HCT116 (cell line): ENCODE data around the gene UGT1A6. TPM values are rescaled to one million over a fixed set of nuclear protein-coding genes. Genes with fewer than 3 reads are reported as not detected.

ENCODE experiments used
- ATAC-seq: fragments of 200-7000 bp; cut with Tn5 transposase; 2 replicates; pipeline ENCODE4 v1.9.1; 2020; ENCODE audit warnings: mild to moderate bottlenecking, moderate library complexity
- BruUV-seq: library from RNA; stranded (reverse); fragments of 400-500 nt; replicated peaks from 2 replicates; lab custom pipeline; 2021; lab: Mats Ljungman, UMichigan
- CTCF ChIA-PET: fragments of 300-600 bp; sonication (Branson Sonifier 250); formaldehyde crosslinking; loops from one replicate; lab custom pipeline; 2021; ENCODE audit warnings: antibody characterized with exemption; lab: Charles Lee
- POLR2A ChIA-PET: fragments of 300-600, 350-600 bp; sonication (Branson Sonifier 250); formaldehyde crosslinking; loops from one replicate; lab custom pipeline; 2021; ENCODE audit warnings: antibody characterized with exemption; lab: Charles Lee
- RAD21 ChIA-PET, 2 experiments: fragments of 300-600 bp; sonication (Branson Sonifier 250); formaldehyde crosslinking; loops; one replicate each; lab custom pipeline; 2023; ENCODE audit warnings: low total read pairs in 2 of 2; ENCODE audit not compliant: uncharacterized antibody in 2 of 2, unreplicated experiment in 2 of 2, low non-redundant PET in 1 of 2; lab: Charles Lee
- DNase-seq: peaks from one replicate; pipeline ENCODE4 v3.0.0-alpha.2; 2010; ENCODE audit warnings: low read depth, low spot score
- H2AFZ ChIP-seq: fragments of 200-600 bp; shearing (Covaris generic), sonication (generic); 2 replicates; pipeline ENCODE4 v1.6.1; 2017; ENCODE audit warnings: low read depth, mixed run types, mixed read lengths, antibody characterized with exemption, low read length; ENCODE audit not compliant: poor library complexity, severe bottlenecking
- H3K27ac ChIP-seq: 2 replicates; pipeline ENCODE4 v1.5.1; 2012; ENCODE audit warnings: low read depth, low read length
- H3K27me3 ChIP-seq: fragments of 200-600 bp; sonication (generic); 2 replicates; pipeline ENCODE4 v1.6.1; 2016; ENCODE audit warnings: mixed run types, low read length, mixed read lengths; ENCODE audit not compliant: insufficient read depth
- H3K36me3 ChIP-seq, 2 experiments: fragments of 200-500 bp in 1 of 2; fragments of 200-600 bp in 1 of 2; sonication (Bioruptor generic) in 1 of 2; sonication (generic) in 1 of 2; 2 replicates each; pipeline versions ENCODE4 v1.5.1 to v1.6.1; 2014 to 2016; ENCODE audit warnings: low read length in 2 of 2, inconsistent platforms in 1 of 2, mixed read lengths in 1 of 2, mixed run types in 1 of 2; ENCODE audit not compliant: insufficient read depth in 2 of 2, control insufficient read depth in 1 of 2
- H3K4me1 ChIP-seq, 2 experiments: fragments of 200-600 bp in 1 of 2; sonication (generic) in 1 of 2; 2 replicates each; pipeline versions ENCODE4 v1.5.1 to v1.6.1; 2012 to 2017; ENCODE audit warnings: low read length in 2 of 2, inconsistent platforms in 1 of 2, mild to moderate bottlenecking in 1 of 2, mixed read lengths in 1 of 2, mixed run types in 1 of 2, moderate library complexity in 1 of 2; ENCODE audit not compliant: insufficient read depth in 2 of 2, control insufficient read depth in 1 of 2
- H3K4me2 ChIP-seq: fragments of 200-600 bp; sonication (generic); 2 replicates; pipeline ENCODE4 v1.6.1; 2017; ENCODE audit warnings: mixed run types, low read length, mixed read lengths
- H3K4me3 ChIP-seq, 2 experiments: fragments of 200-600 bp in 1 of 2; sonication (generic) in 1 of 2; replicated peaks in 1 of 2; 2 replicates each; pipeline ENCODE4 v1.5.1; 2011 to 2016; ENCODE audit warnings: low read length in 2 of 2, control low read depth in 1 of 2, low read depth in 1 of 2, mild to moderate bottlenecking in 1 of 2, mixed read lengths in 1 of 2, mixed run types in 1 of 2
- H3K79me2 ChIP-seq: fragments of 200-600 bp; sonication (generic); 2 replicates; pipeline ENCODE4 v1.6.1; 2017; ENCODE audit warnings: mild to moderate bottlenecking, mixed run types, low read length, moderate library complexity, mixed read lengths; ENCODE audit not compliant: insufficient read depth
- H3K9ac ChIP-seq: fragments of 200-600 bp; sonication (generic); 2 replicates; pipeline ENCODE4 v1.6.1; 2016; ENCODE audit warnings: low read length, mixed read lengths
- H3K9me2 ChIP-seq: fragments of 200-600 bp; sonication (generic), shearing (Covaris generic); 2 replicates; pipeline ENCODE4 v1.6.1; 2017; ENCODE audit warnings: mixed run types, mild to moderate bottlenecking, moderate library complexity; ENCODE audit not compliant: insufficient read depth
- H3K9me3 ChIP-seq, 2 experiments: fragments of 200-500 bp in 1 of 2; fragments of 200-600 bp in 1 of 2; sonication (Bioruptor generic) in 1 of 2; sonication (generic) in 1 of 2; 2 replicates each; pipeline ENCODE4 v1.6.1; 2014 to 2017; ENCODE audit warnings: low read length in 2 of 2, mixed read lengths in 2 of 2, inconsistent platforms in 1 of 2, low read depth in 1 of 2, mild to moderate bottlenecking in 1 of 2, mixed run types in 1 of 2, moderate library complexity in 1 of 2; ENCODE audit not compliant: control insufficient read depth in 1 of 2, insufficient read depth in 1 of 2
- H4K20me1 ChIP-seq: fragments of 200-600 bp; sonication (generic), shearing (Covaris generic); 2 replicates; pipeline ENCODE4 v1.6.1; 2017; ENCODE audit warnings: mixed run types, mild to moderate bottlenecking, moderate library complexity; ENCODE audit not compliant: insufficient read depth
- CBX3 ChIP-seq: IDR thresholded peaks from 2 replicates; pipeline ENCODE4 v1.6.1; 2012; ENCODE audit warnings: low read depth
- CTCF ChIP-seq, 3 experiments: fragments of 200-600 bp in 1 of 3; sonication (generic) in 1 of 3; IDR thresholded peaks in 2 of 3; conservative IDR thresholded peaks in 1 of 3; 2 replicates each; pipeline ENCODE4 v1.5.1; 2012 to 2017; ENCODE audit warnings: low read depth in 2 of 3, low read length in 2 of 3, antibody characterized with exemption in 1 of 3, borderline replicate concordance in 1 of 3, control low read depth in 1 of 3, mild to moderate bottlenecking in 1 of 3, mixed read lengths in 1 of 3, mixed run types in 1 of 3, moderate library complexity in 1 of 3; ENCODE audit not compliant: insufficient read depth in 1 of 3
- ELF1 ChIP-seq: IDR thresholded peaks from 2 replicates; pipeline ENCODE4 v1.6.1; 2012; ENCODE audit warnings: low read depth, borderline replicate concordance
- MAX ChIP-seq: IDR thresholded peaks from 2 replicates; pipeline ENCODE4 v1.6.1; 2012
- SIN3A ChIP-seq: IDR thresholded peaks from 2 replicates; pipeline ENCODE4 v1.6.1; 2012; ENCODE audit warnings: low read depth
- YY1 ChIP-seq: IDR thresholded peaks from 2 replicates; pipeline ENCODE4 v1.6.1; 2011; ENCODE audit warnings: low read length, low read depth, moderate library complexity, mild to moderate bottlenecking; ENCODE audit not compliant: insufficient replicate concordance; ENCODE audit errors: extremely low read depth
- ZBTB33 ChIP-seq: IDR thresholded peaks from 2 replicates; pipeline ENCODE4 v1.6.1; 2011; ENCODE audit warnings: mild to moderate bottlenecking, low read length, moderate library complexity; ENCODE audit not compliant: insufficient replicate concordance; ENCODE audit errors: extremely low read depth
- ZNF274 ChIP-seq: fragments of 200-500 bp; sonication (Bioruptor generic); IDR thresholded peaks from 2 replicates; pipeline ENCODE4 v1.6.1; 2014; ENCODE audit warnings: mild to moderate bottlenecking, low read depth, low read length, inconsistent platforms
- intact Hi-C: fragments of 100-400 bp; cut with micrococcal nuclease; formaldehyde crosslinking; loops from 2 replicates; pipeline ENCODE4 v1.10.0; 2022
- total RNA-seq: library from RNA; stranded (reverse); gene quantifications from one replicate; pipeline ENCODE4 v1.2.1, GENCODE V29; 2021; ENCODE audit not compliant: unreplicated experiment
- TF ChIP-seq, protein P1 (sequence below): IDR thresholded peaks from 2 replicates; pipeline ENCODE4 v1.6.1; 2012
- TF ChIP-seq, protein P2 (sequence below): IDR thresholded peaks from 2 replicates; pipeline ENCODE4 v1.6.1; 2012; ENCODE audit warnings: low read depth

UGT1A6 gene
- total RNA-seq, 1 experiment from 2014 or later: not detected

- no peak overlapping the region for H3K9ac ChIP-seq
- H3K27me3 ChIP-seq: no peaks in the 10 kb centered on the region
- ATAC-seq (no peak), DNase-seq (no peak)
- no peak overlapping the region for H3K4me2 ChIP-seq
- ChIA-PET POLR2A (no interaction called here), CTCF (no interaction called here), RAD21 (no interaction called here)
- H3K4me1 ChIP-seq: no peaks in the 10 kb centered on the region
- no TSS peak for BruUV-seq
- no peak overlapping the region for H3K4me3 ChIP-seq
- H2AFZ ChIP-seq: no peak overlapping the region
- H3K79me2 ChIP-seq: no peaks in the 10 kb centered on the region
- no peaks in the 10 kb centered on the region; a peak in 1 of 4 replicates for H3K9me3 ChIP-seq
- H3K9me2 ChIP-seq: no peaks in the 10 kb centered on the region
- H3K36me3 ChIP-seq: no peaks in the 10 kb centered on the region
- no peaks in the 10 kb centered on the region for H4K20me1 ChIP-seq
- intact Hi-C loops: no loop called here
- no peak overlapping the region for H3K27ac ChIP-seq
- TF ChIP-seq YY1: no peak
- TF ChIP-seq, protein P1, sequence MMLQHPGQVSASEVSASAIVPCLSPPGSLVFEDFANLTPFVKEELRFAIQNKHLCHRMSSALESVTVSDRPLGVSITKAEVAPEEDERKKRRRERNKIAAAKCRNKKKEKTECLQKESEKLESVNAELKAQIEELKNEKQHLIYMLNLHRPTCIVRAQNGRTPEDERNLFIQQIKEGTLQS: no peak
- TF ChIP-seq SIN3A: no peak
- no peak for TF ChIP-seq ZNF274
These were observed 41.3 kb upstream of the UGT1A6 start for GRCh38 chr2:233651430-233651829.

DNA sequence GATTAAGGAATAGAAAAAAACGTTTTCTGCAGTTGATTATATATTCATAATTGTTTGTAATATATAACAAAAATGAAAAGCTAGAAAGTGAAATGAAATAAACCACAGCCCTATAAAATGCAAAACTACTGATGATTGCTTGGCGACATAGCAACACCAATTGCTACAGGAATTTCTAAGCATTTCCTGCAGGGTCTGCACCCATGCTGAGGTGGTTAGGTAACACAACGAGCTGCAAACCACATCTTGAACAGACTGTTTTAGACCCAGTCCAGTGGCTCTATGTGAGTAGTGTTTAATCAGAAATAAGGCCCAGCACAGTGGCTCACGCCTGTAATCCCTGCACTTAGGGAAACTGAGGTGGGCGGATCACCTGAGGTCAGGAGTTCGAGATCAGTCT is 38.2 kb upstream of the UGT1A6 start:
- Histone ChIP-seq H3K4me1 (no peaks in the 10 kb centered on the region), H3K27ac (no peak overlapping the region), H2AFZ (no peak overlapping the region), H4K20me1 (no peaks in the 10 kb centered on the region), H3K36me3 (no peaks in the 10 kb centered on the region), H3K4me3 (no peak overlapping the region), H3K9me3 (no peaks in the 10 kb centered on the region), H3K4me2 (no peak overlapping the region), H3K79me2 (no peaks in the 10 kb centered on the region), H3K9me2 (no peaks in the 10 kb centered on the region), H3K27me3 (peaks cover 1% of the 10 kb centered on the region; the same call in 1 of the 2 replicates), H3K9ac (no peak overlapping the region)
- DNase-seq (no peak), ATAC-seq (no peak)
- POLR2A ChIA-PET: no interaction called here
- intact Hi-C loops: no loop called here
- CTCF ChIA-PET: no interaction called here
- RAD21 ChIA-PET: no interaction called here
- TF ChIP-seq CTCF (IDR thresholded peaks at IDR 0.05 in 2 of 3, conservative IDR thresholded peaks at IDR 0.05 in 1 of 3; ENCODE audit: borderline replicate concordance in 1 of 3, insufficient read depth in 1 of 3, low read depth in 2 of 3, low read length in 2 of 3) (no peak), MAX (no peak), ZBTB33 (no peak), ELF1 (no peak), CBX3 (no peak)
- TF ChIP-seq, protein P2, sequence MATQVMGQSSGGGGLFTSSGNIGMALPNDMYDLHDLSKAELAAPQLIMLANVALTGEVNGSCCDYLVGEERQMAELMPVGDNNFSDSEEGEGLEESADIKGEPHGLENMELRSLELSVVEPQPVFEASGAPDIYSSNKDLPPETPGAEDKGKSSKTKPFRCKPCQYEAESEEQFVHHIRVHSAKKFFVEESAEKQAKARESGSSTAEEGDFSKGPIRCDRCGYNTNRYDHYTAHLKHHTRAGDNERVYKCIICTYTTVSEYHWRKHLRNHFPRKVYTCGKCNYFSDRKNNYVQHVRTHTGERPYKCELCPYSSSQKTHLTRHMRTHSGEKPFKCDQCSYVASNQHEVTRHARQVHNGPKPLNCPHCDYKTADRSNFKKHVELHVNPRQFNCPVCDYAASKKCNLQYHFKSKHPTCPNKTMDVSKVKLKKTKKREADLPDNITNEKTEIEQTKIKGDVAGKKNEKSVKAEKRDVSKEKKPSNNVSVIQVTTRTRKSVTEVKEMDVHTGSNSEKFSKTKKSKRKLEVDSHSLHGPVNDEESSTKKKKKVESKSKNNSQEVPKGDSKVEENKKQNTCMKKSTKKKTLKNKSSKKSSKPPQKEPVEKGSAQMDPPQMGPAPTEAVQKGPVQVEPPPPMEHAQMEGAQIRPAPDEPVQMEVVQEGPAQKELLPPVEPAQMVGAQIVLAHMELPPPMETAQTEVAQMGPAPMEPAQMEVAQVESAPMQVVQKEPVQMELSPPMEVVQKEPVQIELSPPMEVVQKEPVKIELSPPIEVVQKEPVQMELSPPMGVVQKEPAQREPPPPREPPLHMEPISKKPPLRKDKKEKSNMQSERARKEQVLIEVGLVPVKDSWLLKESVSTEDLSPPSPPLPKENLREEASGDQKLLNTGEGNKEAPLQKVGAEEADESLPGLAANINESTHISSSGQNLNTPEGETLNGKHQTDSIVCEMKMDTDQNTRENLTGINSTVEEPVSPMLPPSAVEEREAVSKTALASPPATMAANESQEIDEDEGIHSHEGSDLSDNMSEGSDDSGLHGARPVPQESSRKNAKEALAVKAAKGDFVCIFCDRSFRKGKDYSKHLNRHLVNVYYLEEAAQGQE: no peak
- no TSS peak for BruUV-seq
